GM12873 (cell line): ENCODE results near the gene SNED1.

Experiments used
- TF ChIP-seq, protein P1 (sequence below): IDR thresholded peaks from 2 replicates; pipeline ENCODE4 v1.5.1; 2012; ENCODE audit warnings: low read depth, mild to moderate bottlenecking, moderate library complexity, low read length, control low read depth; ENCODE audit not compliant: insufficient read depth; ENCODE audit errors: missing control alignments

Gene SNED1

DNA sequence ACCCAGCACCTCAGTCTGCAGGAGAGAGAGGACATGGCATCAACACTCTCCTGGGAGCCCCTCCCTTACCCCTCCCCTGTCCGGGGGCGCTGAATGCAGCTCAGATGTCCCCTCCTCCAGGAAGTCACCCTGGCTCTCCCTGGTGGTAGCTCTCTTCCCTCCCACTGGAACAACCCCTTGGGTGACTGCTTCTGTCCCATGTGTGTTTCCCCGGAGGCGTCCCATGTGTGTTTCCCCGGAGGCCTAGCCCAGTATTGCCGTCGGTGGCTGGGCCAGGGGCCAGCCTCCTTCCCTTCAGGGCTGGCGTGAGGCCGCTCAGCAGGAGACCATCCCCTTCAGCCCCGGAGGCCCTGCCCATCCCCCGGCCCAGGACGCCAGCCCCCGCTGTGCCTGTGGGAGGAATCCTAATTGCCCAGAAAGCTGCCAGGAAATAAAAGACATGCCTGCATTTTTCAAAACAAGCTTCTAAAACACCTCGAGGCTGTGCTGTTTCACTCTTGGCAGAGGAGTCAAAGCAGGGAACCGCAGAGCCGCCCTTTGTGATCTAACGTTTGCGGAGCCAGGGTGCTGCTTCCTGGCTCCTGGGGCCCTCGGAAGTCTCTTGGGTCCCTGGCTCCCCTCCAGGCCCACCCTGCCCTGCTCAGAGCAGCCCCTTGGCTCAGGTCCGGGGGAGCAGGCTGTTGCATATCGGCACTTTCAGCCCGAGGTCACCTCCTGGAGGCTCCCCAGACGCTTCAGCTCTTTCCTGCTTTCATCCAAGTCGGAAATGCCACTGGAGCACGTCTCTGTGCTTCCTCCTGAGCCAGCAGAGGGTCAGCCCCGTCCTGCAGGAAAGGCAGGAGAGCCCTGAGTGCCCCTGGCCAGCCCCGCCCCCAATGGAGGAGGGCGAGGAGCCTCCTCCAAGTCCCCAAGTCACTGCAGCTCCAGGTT, 11.4 kb downstream of the SNED1 start:
- TF ChIP-seq, protein P1, sequence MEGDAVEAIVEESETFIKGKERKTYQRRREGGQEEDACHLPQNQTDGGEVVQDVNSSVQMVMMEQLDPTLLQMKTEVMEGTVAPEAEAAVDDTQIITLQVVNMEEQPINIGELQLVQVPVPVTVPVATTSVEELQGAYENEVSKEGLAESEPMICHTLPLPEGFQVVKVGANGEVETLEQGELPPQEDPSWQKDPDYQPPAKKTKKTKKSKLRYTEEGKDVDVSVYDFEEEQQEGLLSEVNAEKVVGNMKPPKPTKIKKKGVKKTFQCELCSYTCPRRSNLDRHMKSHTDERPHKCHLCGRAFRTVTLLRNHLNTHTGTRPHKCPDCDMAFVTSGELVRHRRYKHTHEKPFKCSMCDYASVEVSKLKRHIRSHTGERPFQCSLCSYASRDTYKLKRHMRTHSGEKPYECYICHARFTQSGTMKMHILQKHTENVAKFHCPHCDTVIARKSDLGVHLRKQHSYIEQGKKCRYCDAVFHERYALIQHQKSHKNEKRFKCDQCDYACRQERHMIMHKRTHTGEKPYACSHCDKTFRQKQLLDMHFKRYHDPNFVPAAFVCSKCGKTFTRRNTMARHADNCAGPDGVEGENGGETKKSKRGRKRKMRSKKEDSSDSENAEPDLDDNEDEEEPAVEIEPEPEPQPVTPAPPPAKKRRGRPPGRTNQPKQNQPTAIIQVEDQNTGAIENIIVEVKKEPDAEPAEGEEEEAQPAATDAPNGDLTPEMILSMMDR = no peak

DNA sequence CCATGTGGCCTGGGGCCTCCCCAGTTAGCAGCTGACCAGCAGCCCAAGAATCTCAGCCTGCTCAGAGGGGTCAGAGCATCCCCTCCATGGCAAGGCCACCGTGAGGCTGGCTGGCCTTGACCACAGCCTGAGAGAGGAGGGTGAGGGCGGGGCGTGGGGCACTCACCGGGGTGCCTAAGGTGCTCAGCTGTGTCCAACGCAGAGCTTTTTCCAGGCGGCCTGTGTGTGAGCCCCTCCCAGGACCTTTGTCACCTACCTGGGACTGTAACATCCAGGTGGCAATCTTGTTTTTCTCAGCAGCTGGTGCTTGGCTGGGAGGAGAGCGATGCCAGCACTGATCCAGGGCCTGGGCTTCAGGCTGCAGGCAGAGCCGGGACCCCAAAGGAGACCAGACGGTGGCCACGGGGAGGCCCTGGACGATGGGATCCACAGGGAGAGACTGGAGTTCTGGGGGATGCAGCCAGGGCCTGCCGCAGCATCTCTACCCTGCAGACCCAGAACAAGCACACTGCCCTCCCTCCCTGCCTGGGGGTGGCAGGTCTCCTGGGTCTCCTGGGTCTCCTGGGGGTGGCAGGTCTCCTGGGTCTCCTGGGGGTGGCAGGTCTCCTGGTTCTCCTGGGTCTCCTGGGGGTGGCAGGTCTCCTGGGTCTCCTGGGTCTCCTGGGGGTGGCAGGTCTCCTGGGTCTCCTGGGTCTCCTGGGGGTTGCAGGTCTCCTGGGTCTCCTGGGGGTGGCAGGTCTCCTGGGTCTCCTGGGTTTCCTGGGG, 12.3 kb downstream of the SNED1 start:
- TF ChIP-seq, protein P1 = no peak

DNA sequence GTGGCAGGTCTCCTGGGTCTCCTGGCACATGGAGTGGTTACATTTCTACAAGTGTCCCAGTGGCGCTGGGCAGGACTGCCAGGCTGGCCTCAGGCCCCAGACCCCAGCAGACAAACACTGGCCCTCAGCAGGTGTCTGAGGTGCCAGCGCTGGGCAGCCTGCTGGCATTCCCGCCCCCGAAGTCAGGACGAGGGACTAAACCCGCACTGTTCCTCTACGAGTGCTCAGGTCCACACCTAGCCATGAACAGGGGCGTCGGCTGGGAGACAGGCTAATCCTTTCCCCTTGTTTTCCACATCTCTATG, 12.8 kb downstream of the SNED1 start:
- TF ChIP-seq, protein P1 = no peak

DNA sequence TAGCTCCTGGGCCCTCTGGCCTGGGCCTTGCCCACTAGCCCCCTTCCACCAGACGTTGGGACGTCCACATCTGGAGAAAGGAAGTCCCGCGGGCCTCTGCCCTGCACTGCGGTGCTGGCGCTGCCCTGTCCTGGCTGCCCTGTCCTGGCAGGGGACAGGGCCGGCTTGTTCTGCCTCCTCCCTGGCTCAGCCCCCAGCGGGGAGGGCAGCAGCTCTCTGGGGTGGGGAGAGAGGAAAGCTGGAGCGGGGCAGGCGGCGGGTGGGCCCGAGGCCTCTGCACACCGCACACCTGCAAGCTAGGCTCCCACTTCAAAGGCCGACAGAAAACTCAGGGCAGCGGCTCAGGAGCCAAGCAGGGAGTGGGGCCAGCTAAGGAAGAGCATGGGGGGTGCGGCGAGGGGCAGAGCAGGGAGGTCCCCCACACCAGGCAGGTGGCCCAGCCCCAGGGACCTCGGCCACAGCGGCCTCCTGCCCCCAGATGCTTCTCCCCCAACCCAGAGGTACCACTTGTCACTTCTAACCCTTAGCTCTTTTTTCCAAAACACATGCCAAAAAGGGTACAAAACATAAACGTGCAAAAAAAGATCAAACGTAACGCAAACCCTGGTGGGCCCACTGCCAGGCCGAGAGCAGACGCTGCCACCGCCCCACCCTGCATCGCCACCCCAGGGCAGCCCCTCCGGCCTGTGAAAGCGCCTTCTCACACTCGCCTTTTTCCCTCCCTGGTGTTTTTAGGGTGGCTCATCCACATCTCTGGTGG, 13.5 kb downstream of the SNED1 start:
- TF ChIP-seq, protein P1 = no peak

DNA sequence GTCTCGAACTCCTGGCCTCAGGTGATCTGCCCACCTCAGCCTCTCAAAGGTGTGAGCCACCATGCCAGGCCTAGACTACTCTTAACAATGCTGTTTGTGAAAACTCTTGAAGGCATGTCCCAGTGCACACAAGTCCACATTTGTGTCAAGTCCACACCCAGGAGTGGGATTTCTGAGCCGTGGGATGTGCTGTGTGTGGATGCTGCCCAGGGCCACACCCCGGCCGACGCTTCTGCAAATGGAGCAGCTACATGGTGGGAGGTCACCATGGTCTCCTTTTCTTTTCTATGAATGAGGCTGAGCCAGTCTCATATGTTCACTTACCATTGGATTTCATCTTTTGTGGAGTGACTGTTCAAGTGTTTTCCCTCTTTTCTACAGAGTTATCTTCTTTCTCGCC, 15.8 kb downstream of the SNED1 start:
- TF ChIP-seq, protein P1 = no peak

DNA sequence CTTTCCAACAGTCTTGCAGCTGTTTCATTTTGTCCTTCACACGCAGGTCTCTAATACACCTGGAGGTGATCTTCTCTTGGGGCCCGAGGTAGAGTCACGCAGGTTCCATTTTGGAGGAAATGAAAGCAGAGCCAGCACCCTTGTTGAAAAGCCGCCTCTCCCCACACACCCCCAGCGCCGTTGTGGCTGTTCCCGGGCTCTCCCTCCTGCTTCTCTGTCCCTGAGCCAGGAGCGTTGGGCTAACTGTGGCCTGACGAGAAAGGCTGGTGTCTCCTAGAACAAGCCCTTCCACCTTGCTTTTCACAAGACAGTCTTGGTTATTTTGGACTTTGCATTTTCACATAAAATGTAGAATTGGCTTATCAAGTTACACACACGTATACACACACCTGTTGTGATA, 16.3 kb downstream of the SNED1 start:
- TF ChIP-seq, protein P1 = no peak

DNA sequence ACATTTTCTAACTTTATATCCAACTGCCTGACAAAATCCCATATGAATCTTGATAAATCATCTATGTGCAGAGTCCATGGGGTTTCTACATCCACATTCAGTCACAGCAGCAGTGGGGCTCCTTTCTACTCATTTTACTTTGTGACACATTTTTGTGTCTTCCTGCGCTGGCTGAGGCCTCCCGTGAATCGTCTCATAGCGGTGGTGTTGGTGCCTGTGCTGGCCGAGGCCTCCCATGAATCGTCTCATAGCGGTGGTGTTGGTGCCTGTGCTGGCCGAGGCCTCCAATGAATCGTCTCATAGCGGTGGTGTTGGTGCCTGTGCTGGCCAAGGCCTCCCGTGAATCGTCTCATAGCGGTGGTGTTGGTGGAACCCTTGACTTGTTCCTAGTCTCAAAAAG, 17.0 kb downstream of the SNED1 start:
- TF ChIP-seq, protein P1 = no peak
